LNCAP (cell line): ENCODE data around the gene KLHDC3.

Experiments used
- CTCF ChIP-seq: fragments of 450-650 bp; IDR thresholded peaks from 2 replicates; pipeline ENCODE4 v1.5.1; 2017; ENCODE audit warnings: mild to moderate bottlenecking

Gene KLHDC3

GRCh38 chr6:43013097-43013842, 779 bp upstream of the KLHDC3 start:
- TF ChIP-seq CTCF: no peak

GRCh38 chr6:43014434-43014909, 423 bp downstream of the KLHDC3 start:
- TF ChIP-seq CTCF: no peak

- no peak for TF ChIP-seq CTCF
Observed at GRCh38 chr6:43016176-43016942, 2.3 kb downstream of the KLHDC3 start.

- no peak for TF ChIP-seq CTCF
Observed at GRCh38 chr6:43016943-43017334, 2.9 kb downstream of the KLHDC3 start.

GRCh38 chr6:43019152-43019551, 5.1 kb downstream of the KLHDC3 start:
- no peak for TF ChIP-seq CTCF

- TF ChIP-seq CTCF: no peak
Observed at GRCh38 chr6:43020052-43020705, 6.1 kb downstream of the KLHDC3 start.

- TF ChIP-seq CTCF: no peak
Observed at GRCh38 chr6:43020847-43021246, 6.8 kb downstream of the KLHDC3 start.
